CD4-positive, alpha-beta T cell treated with Interferon gamma for 1 hour (primary cell): ENCODE results near the gene DUSP18.
A peak's percentile ranks its signal among the peaks of the same experiment; 100 is the strongest.
"Not testable (repeated sequence)": the region's sequence is repeated elsewhere in the genome, so short reads cannot be mapped to it uniquely, and the experiment has no call there.

ENCODE experiments used
- DNase-seq: peaks from one replicate; pipeline ENCODE4 v3.0.0-alpha.2; 2020

The DUSP18 gene

DNA sequence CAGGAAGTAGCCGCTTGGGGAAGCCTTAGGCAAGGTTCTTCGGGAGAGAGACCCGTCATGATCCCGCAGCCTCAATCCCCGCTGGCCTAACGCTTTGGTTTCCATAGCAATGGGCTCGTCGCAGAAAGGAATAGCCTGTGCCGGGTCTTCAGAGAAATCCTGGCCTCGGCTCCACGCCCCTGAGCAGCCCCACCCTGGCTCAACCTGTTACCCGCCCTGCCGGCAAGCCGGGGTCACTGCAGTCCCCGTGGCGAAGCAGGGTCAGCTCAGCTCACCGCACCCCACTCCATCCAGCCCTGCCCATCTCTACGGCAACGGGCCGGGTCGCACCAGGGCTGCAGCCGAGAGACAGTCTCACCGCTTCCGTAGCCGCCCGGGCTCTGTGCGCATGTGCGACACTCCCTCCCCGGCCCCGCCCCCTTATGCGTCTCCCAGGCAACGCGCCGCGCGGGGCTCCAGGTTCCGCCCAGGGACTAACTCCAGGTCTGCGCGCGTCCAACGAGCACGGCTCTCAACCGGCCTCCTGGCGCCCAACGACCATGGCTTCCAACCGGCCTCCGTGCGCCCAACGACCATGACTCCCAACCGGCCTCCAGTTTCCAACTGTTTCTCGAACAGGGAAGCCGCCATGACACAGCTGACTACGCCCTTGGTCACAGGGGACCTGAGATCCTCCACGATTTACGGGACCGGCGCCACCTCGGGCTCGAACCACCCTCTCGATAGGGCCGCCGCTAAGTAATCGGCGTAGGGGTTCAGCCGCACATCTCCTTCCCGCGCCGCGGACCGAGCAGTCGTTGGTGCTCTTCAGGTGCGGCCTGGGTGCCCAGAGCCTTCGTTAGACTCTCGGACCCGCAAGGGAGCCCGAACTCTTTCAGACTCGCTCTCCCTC, at the start of gene DUSP18:
DUSP18 (minus strand) TSS at position 382 of the 892 bp plus-strand sequence. CDS start 3,872 bp downstream, outside the sequence.
- peak; percentile 90 for DNase-seq

DNA sequence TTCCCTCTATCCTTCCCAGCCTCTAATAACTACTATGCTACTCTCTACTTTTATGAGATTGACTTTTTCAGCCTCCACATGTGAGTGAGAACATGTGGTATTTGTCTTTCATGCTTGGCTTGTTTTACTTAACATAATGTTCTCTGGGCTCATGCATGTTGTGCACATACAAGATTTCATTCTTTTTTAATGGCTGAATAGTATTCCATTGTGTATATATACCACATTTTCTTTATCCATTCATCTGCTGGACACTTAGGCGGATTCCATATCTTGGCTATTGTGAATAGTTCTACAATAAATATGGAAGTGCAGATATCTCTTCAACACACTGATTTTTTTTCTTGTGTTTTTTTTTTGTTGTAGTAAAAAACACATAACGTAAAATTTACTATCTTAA, 46.4 kb upstream of the DUSP18 start:
- DNase-seq, result no peak

DNA sequence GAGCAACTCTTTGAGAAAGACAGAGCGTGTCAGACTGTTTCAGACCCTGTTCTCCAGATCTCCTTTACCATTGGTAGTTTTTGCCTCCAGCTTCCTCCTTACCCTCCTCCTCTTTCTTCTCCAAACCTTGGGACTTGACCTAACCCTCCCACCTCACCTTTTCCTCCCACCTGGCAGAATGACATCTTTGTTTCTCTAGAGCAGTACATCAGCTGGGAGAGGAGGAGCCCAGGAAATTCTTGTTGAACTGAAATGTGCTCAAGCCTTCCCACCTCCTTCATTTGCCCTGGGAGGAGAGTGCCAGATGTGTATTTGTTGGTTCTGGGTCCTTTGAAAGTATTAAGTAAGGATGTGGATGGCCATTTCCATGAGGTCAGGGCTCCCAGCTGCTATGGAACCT, 44.4 kb upstream of the DUSP18 start:
- DNase-seq, result no peak

DNA sequence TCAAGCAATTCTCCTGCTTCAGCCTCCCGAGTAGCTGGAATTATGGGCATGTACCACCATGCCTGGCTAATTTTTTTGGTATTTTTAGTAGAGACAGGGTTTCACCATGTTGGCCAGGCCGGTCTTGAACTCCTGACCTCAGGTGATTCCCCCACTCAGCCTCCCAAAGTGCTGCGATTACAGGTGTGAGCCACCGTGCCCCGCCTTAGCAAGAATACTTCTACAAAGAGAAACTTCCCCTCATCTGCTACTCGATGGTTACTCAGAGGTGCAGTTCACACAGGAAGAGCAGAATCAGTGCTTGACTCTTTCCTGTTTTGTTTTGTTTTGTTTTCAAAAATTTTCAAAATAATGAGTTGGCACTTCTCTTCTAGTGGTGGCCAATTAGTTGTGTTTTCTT, 42.3 kb upstream of the DUSP18 start:
- DNase-seq, result not testable (repeated sequence)

DNA sequence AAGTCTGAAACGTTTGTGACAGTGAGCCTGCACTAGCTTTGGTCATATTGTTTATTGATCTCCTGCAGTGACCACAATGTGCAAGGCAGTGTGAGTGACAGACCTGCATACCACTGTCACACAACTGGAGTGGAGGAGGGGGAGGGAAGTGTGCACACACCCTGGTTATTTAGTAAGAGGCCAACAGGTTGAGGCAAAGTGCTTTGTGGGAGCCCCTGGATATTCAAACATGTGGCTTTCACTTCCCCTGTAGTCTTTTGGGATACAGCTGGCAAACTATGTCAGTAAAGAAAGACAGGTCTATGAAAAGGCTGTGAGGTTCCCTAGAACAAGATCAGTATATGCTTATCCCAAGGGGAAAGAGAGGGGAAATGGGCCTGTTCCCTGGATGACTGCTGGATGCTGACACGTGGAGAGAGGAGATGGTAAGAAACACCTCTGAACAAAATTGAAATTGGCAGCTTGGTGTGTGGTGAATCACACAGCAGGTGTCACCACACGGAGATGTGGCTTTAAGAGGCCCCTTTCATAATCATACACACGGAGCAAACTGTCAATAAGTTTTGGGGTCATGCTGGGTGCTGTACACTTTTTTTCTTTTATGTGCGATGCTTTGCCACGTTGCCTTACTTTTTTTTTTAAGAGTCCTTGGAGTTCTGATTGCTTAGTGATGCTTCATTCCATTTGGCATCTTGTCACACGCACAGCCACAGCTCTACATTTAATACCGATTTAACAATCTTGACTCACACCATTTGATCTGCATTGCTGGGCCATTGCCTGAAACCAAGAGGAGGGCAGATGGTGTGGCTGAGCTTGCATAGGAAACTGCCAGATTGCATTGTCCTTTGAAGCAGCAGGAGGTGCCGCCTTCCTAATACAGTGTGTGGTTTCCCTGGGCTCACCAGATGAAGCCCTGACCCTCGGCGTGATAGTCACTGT, 38.3 kb upstream of the DUSP18 start:
- no peak for DNase-seq

DNA sequence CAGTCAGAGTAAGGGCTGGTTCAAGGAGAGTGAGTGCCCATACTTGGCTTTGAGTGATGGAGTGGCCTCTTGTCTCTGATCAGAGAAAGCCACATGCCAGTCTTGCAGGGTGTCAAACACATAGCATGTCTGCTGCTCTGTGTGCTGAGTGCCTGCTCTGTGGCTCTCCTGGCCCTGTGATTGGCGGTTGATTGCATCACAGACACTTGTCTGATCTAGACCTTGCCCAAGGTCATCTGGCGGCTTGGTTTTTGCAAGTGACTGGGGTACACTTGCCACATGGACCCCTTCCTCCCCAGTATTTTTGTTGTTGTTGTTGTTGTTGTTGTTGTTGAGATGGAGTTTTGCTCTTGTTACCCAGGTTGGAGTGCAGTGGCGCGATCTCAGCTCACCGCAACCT, 37.3 kb upstream of the DUSP18 start:
- DNase-seq, result no peak

DNA sequence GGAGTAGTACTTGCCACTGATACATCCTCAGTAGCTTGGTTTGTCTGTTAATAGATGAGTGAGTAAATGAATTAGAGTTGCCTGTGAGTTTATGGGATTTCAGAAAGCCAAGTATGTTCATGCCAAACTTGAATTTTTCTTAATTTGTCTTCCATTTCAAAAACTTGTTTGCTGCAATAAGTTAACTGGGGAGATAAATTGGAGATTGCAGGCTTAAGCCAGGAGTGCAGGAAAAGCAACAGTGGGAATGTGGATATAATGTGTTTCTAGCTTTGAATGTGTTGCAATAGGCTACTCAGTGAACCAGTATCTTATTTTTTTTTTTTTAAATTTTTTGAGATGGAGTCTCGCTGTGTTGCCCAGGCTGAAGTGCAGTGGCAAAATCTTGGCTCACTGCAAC, 35.2 kb upstream of the DUSP18 start:
- DNase-seq, result no peak

DNA sequence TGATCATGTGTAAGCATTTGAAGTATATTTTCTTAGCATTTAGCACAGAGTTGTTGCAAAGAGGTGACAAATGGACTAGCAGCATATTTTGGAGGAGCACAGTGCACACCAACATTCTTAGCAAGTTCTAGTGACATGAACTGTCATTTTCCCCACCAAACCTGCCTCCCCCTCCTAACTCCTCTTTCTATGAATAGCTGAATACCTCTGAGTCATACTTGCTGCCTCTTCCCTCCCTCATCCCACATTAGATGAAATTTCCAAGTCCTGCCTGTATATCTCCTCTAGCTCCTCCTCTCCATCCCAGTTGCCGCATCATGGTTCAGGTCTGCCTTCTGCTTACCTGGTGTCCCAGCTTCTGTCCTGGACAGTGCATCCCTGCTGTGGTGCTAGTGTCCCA, 34.2 kb upstream of the DUSP18 start:
- no peak for DNase-seq

DNA sequence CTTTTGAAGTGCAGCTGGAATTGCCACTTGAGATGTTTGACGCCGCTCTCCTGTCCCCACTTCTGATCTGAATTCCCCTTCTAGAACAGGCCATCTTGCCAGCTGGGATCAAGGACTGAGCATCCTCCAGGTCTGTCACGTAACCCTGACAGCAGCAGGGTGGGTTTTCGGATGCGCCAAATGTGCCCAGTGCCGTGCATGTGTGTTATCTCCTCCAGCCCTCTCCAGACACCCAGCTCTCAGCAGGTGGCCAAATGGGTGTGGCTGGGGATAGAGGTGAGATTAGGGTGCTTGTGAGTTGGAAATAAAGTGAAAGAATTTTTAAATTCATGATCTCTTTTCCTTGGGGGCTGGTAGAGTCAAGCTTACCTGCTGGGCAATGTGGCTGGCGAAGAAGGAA, 30.3 kb upstream of the DUSP18 start:
- no peak for DNase-seq

DNA sequence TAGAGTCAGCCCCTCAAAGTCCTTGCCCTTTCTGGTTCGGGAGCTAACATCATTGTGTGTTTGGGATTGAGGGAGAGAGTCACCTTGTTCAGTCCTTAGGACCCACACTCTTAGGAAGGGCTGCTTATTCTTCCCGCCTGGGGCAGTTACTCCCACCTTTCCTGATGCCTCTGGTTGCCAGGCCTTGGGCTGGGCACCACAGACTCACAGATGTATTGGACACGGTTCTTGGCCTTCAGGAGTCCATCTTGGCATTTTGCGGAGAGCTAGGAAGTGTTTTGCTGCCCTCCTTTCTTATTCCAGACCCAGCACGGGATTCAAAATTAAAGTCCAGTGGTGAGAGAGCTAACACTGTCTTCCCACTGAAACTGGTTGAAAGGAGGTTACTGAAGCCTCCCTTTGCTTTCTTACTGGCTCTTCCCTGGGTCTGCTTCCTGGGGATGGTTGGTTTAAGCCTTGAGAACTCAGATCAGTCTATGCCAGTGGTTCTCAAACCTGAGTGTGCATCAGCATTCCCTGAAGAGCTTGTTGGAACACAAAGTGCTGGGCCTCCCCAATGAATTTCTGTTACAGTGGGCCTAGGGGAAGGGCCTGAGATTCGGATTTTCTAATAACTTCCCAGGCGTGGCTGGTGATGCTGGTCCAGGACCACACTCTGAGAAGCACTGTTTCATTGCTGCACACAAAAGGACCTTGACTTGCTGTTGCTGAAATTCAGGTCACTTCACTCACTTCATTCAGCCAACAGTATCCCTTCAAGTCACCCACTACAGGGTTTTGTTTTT, 28.4 kb upstream of the DUSP18 start:
- DNase-seq, result no peak

DNA sequence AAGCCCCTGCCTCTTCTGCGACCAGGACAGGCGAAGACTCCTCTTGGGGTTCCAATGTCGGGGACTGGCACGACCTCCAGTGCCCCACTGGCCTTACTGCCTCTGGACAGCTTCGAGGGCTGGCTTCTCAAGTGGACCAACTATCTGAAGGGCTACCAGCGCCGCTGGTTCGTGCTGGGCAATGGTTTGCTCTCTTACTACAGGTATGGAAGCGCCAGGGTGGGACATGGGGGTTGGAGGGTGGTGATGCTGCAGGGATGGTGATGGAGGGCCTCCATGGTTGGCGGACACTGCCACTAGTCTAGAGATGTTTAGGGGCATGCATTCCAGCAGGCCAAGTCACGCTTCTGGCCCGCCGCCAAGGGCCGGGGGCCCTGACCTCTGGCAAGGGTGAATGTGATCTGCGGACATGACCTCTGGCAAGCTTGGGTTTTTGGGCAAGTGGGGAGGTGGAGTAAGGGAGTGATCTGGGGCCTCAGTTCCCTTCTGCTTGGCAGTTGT, 27.7 kb upstream of the DUSP18 start:
- no peak for DNase-seq

DNA sequence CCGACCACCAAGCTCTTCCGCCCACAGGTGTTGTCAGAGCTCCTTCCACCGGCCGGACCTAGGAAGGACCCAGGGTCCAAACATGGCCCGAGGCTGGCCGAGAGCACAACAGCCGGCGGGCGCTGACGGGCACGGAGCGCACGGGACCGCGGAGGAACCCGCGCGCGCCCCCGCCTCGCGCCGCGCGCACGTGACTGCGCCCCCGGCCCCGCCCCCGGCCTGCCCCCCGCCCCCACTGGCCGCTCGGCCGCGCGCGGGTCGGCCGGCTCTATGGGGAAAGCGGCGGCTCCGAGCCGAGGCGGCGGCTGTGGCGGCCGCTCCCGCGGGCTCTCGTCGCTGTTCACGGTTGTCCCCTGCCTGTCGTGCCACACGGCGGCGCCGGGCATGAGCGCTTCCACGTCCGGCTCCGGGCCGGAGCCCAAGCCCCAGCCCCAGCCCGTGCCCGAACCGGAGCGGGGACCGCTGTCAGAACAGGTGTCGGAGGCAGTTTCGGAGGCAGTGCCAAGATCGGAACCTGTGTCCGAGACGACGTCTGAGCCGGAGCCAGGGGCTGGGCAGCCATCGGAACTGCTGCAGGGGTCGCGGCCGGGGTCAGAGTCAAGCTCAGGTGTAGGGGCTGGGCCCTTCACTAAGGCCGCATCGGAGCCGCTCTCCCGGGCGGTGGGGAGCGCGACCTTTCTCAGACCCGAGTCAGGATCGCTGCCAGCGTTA, 27.1 kb upstream of the DUSP18 start, which contains the start of gene OSBP2:
OSBP2 (plus strand) TSS at position 235 of the 711 bp plus-strand sequence; CDS start at position 271, 36 bp downstream.
- DNase-seq, result peak; percentile 4

DNA sequence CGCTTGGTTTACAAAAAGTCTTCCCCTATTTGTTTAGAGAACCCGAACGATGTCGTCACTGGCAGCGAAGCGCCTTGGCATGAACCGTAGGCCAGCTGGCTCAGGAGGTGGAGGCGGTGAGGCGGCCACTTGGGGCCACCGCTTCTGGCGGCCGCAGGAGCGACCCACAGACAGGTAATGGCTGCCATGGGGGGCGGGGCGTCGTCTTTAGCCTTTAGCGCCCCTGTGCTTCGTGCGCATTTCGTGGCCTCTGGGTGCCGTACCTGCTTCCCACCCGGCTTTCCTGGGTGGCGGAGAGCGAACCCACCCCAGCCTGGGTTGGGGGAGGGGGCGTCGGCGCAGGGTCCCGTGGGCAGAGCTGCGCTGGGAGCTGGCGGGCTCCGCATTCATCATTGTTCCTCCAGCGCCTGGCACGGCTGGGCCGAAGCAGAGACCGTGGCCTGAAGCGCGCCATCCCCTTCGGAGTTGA, 26.5 kb upstream of the DUSP18 start:
- DNase-seq, result peak; percentile 49

DNA sequence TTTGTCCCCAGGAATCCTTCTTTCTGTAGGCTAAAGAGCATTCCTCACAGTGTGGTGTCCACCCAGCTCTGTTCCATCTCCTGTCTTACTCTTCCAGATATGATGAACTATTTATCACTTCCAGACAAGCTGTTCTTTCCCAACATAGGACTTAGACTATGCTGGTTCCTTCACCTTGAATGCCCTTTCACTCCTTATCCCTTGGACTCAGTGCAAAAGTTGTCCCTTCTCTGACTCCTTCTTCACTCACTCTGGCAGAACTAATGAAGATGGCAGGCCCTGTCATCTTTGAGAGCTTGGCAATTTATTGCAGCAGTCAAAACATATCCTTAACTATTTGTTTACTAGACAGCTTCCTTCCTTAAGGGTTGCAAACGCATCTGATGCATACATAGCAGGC, 23.5 kb upstream of the DUSP18 start:
- DNase-seq, result no peak

DNA sequence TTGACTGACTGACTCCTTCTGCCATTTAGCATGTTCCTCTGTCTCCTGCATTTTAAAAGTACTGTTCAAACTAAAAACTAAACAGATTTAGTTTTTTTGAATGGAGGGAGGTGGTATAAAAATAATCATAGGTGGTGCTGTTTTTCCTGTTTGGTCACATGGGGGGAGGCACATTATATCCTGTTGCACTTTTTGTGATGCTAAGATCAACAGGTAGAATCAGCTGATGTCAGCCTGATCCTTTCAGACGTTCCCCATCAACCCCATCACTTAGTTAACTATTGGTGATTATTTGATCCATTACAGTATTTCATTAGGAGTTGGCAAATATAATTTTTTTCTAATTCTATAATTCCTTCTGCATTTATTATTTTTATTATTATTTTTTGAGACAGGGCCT, 21.9 kb upstream of the DUSP18 start:
- DNase-seq, result no peak

DNA sequence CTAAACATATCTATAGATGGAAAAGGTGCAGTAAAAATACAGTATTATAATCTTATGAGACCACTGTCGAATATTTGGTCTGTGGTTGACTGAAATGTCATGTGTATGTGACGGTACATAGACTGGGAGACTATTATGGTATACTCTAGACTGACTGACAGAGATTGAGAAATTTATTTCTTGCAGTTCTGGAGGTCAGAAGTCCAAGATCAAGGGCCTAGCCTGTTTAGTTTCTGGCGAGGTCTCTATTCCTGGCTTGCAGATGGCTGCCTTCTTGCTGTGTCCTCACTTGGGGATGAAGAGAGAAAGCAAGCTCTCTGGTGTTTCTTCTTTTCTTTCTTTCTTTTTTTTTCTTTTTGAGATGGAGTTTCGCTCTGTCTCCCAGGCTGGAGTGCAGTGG, 19.7 kb upstream of the DUSP18 start:
- no peak for DNase-seq

DNA sequence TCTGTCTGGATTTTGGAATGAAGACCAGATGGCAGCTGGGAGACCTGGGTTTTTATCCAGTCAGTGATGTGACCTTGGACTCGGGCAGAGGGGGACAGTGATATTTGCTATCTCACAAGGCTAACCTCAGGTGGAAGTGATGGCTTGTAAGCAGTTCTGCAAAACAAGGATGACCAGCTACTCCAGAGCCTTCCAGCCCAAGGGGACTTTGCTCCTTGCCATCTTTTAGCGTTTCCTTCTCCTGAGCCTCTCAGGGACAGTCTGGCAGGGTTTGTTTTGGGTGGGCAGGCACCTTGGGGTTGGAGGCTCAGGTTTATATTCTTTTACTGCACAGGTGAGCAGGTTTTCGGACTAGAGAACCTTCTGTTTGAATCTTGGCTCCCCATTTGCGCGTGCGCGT, 17.5 kb upstream of the DUSP18 start:
- no peak for DNase-seq

DNA sequence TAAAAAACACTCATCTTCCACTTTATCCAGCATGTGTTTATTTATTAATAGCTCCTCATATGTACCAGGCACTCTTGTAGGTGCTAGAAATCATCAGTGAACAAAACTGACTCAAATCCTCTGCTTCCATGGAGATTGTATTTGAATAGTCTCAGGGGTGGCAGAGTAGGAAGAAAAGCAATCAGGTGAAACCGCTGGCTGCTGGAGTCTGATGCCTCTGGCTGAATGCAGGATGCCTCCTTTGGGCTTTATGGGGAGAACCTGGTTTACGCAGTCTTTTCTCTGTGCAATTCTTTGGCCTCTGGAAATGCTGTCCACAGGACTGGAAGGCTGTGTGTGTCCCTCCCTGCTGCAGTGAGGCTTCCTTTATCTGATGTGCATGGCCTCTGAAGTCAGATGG, 14.2 kb upstream of the DUSP18 start:
- no peak for DNase-seq

DNA sequence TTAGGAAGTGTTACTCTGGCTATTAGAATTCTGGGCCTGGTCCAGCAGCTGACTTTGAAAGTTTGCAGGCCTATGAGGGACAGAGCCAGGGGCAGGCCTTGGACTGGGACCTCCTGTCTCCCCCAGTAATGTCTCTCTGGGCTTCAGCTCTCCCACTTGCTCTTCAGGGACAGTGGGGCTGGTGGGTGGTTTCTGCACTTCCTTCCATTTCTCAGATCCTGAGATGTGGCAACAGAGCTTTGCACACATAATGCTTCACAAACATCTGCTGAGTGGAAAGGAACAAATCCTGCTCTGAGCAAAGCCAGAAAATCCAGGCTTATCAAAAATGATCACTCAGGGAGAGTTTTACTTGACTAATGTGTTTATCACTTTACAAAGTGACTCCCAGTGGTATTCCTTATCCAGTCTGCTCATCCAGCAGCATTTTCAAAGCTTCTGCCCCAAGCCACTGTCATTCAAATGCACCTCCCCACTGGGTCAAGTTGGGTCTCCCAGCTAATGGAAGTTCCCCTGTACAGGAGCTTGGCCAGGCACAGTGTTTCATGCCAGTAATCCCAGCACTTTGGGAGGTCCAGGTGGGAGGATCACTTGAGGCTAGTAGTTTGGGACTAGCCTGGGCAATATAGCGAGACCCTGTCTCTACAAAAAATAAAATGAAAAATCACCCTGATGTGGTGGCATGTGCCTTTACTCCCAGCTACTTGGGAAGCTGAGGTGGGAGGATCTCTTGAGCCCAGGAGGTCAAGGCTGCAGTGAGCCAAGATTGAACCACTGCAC, 13.5 kb upstream of the DUSP18 start:
- DNase-seq, result no peak

DNA sequence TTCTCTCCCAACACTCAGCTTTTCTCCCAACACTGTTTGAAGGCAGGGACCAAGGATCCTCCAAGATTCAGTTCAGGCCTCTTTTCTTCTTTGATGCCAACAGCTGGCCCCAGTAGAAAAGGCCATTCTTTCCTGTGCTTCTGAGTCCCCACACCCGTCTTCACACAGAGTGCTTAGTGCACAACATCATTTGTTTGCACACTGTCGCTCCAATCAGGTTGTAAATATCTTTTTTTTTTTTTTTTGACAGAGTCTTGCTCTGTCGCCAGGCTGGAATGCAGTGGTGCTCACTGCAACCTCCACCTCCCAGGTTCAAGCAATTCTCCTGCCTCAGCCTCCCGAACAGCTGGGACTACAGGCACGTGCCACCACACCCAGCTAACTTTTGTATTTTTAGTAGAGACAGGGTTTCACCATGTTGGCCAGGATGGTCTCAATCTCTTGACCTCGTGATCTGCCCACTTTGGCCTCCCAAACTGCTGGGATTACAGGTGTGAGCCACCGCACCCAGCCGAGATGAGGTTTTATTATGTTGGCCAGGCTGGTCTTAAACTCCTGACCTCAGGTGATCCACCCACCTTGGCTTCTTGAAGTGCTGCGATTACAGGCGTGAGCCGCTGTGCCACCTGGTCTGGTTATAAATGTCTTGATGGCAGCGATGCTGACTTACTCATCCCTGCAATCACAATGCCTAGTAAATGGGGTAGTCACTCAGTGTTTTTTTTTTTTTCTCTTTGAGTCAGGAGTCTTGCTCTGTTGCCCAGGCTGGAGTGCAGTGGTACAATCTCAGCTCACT, 12.4 kb upstream of the DUSP18 start:
- not testable (repeated sequence) for DNase-seq
